NCI-H748 (cell line): ENCODE measurements around the gene PLEKHA7.

Source experiments
- DNase-seq: peaks from one replicate; lab custom pipeline; 2025; ENCODE audit not compliant: unreplicated experiment; lab: John Stamatoyannopoulos, UW

The PLEKHA7 gene

GRCh38 chr11:16813126-16813525 is 201.1 kb downstream of the PLEKHA7 start:
- DNase-seq = no peak

- no peak for DNase-seq
Observed at GRCh38 chr11:16812274-16812673, 201.9 kb downstream of the PLEKHA7 start.

- no peak for DNase-seq
Observed at GRCh38 chr11:16811136-16812020, 202.8 kb downstream of the PLEKHA7 start.

GRCh38 chr11:16809886-16810668 is 204.1 kb downstream of the PLEKHA7 start:
- DNase-seq = no peak

- DNase-seq = no peak
Observed at GRCh38 chr11:16807306-16807705, 206.9 kb downstream of the PLEKHA7 start.

- DNase-seq = no peak
Observed at GRCh38 chr11:16806791-16807190, 207.4 kb downstream of the PLEKHA7 start.

- no peak for DNase-seq
Observed at GRCh38 chr11:16805938-16806337, 208.3 kb downstream of the PLEKHA7 start.

- no peak for DNase-seq
Observed at GRCh38 chr11:16804104-16804947, 209.9 kb downstream of the PLEKHA7 start.

- no peak for DNase-seq
Observed at GRCh38 chr11:16801288-16801980, 212.8 kb downstream of the PLEKHA7 start.

GRCh38 chr11:16800382-16800781 is 213.8 kb downstream of the PLEKHA7 start:
- DNase-seq = no peak

GRCh38 chr11:16799890-16800289 is 214.3 kb downstream of the PLEKHA7 start:
- no peak for DNase-seq

- no peak for DNase-seq
Observed at GRCh38 chr11:16799221-16799620, 215.0 kb downstream of the PLEKHA7 start.

- no peak for DNase-seq
Observed at GRCh38 chr11:16797776-16798175, 216.4 kb downstream of the PLEKHA7 start.

- DNase-seq = no peak
Observed at GRCh38 chr11:16796311-16796710, 217.9 kb downstream of the PLEKHA7 start.

GRCh38 chr11:16795146-16795545 is 219.1 kb downstream of the PLEKHA7 start:
- DNase-seq = no peak

- no peak for DNase-seq
Observed at GRCh38 chr11:16794047-16794818, 220.0 kb downstream of the PLEKHA7 start.

GRCh38 chr11:16793511-16793910 is 220.7 kb downstream of the PLEKHA7 start:
- DNase-seq = no peak

GRCh38 chr11:16793009-16793408 is 221.2 kb downstream of the PLEKHA7 start:
- no peak for DNase-seq

- no peak for DNase-seq
Observed at GRCh38 chr11:16792426-16792825, 221.8 kb downstream of the PLEKHA7 start.
